IPS-18c (cell line): Measurements from ENCODE around the gene SAMD4A.
"Not testable (repeated sequence)": the region's sequence is repeated elsewhere in the genome, so short reads cannot be mapped to it uniquely, and the experiment has no call there.

ENCODE experiments used
- H3K4me3 ChIP-seq: 2 replicates; pipeline ENCODE4 v1.7.0; 2013; ENCODE audit warnings: low read depth, mild to moderate bottlenecking, low read length, moderate library complexity; ENCODE audit not compliant: insufficient read depth
- H3K9me3 ChIP-seq: one replicate; pipeline ENCODE4 v1.6.1; 2013; ENCODE audit warnings: mild to moderate bottlenecking, low read length, moderate library complexity; ENCODE audit not compliant: control insufficient read depth, insufficient read depth

The SAMD4A gene

GRCh38 chr14:54610051-54610977 is 43.4 kb downstream of the SAMD4A start:
- Histone ChIP-seq H3K9me3 (no peaks in the 10 kb centered on the region), H3K4me3 (no peak overlapping the region)

- H3K4me3 ChIP-seq = no peak overlapping the region
- H3K9me3 ChIP-seq = no peaks in the 10 kb centered on the region
Measured at GRCh38 chr14:54614296-54614695, 47.4 kb downstream of the SAMD4A start.

- H3K4me3 ChIP-seq = no peak overlapping the region
- no peaks in the 10 kb centered on the region for H3K9me3 ChIP-seq
Measured at GRCh38 chr14:54617467-54617866, 50.5 kb downstream of the SAMD4A start.

- no peaks in the 10 kb centered on the region for H3K9me3 ChIP-seq
- H3K4me3 ChIP-seq = no peak overlapping the region
Measured at GRCh38 chr14:54621686-54622085, 54.8 kb downstream of the SAMD4A start.

- Histone ChIP-seq H3K4me3 (no peak overlapping the region), H3K9me3 (no peaks in the 10 kb centered on the region)
Measured at GRCh38 chr14:54622192-54622958, 55.4 kb downstream of the SAMD4A start.

GRCh38 chr14:54623279-54624004 is 56.5 kb downstream of the SAMD4A start:
- no peak overlapping the region for H3K4me3 ChIP-seq

GRCh38 chr14:54624005-54624358 is 57.1 kb downstream of the SAMD4A start:
- H3K9me3 ChIP-seq, H3K4me3 ChIP-seq: not testable (repeated sequence)

More at GRCh38 chr14:54623279-54624004, 56.5 kb downstream of the SAMD4A start:
- H3K9me3 ChIP-seq = no peaks in the 10 kb centered on the region

- H3K9me3 ChIP-seq = no peaks in the 10 kb centered on the region
Measured at GRCh38 chr14:54625112-54625511, 58.2 kb downstream of the SAMD4A start.

GRCh38 chr14:54627219-54627539 is 60.3 kb downstream of the SAMD4A start:
- H3K4me3 ChIP-seq = no peak overlapping the region

More at GRCh38 chr14:54625112-54625511, 58.2 kb downstream of the SAMD4A start:
- H3K4me3 ChIP-seq = no peak overlapping the region

GRCh38 chr14:54627540-54628363 is 60.8 kb downstream of the SAMD4A start:
- H3K9me3 ChIP-seq = no peaks in the 10 kb centered on the region
- no peak overlapping the region for H3K4me3 ChIP-seq

More at GRCh38 chr14:54627219-54627539, 60.3 kb downstream of the SAMD4A start:
- no peaks in the 10 kb centered on the region for H3K9me3 ChIP-seq

- H3K4me3 ChIP-seq = no peak overlapping the region
- no peaks in the 10 kb centered on the region for H3K9me3 ChIP-seq
Measured at GRCh38 chr14:54629183-54629582, 62.3 kb downstream of the SAMD4A start.

GRCh38 chr14:54629635-54630360 is 62.9 kb downstream of the SAMD4A start:
- Histone ChIP-seq H3K4me3 (no peak overlapping the region), H3K9me3 (no peaks in the 10 kb centered on the region)

GRCh38 chr14:54631016-54631415 is 64.1 kb downstream of the SAMD4A start:
- Histone ChIP-seq H3K9me3 (no peaks in the 10 kb centered on the region), H3K4me3 (no peak overlapping the region)

GRCh38 chr14:54632452-54632851 is 65.5 kb downstream of the SAMD4A start:
- no peak overlapping the region for H3K4me3 ChIP-seq
- H3K9me3 ChIP-seq = no peaks in the 10 kb centered on the region

- H3K4me3 ChIP-seq = no peak overlapping the region
- H3K9me3 ChIP-seq = no peaks in the 10 kb centered on the region
Measured at GRCh38 chr14:54633076-54633475, 66.1 kb downstream of the SAMD4A start.
